ENCODE results near the gene GET4. TPM values are rescaled to one million over a fixed set of nuclear protein-coding genes. Genes with fewer than 3 reads are reported as not detected.

The GET4 gene
- total and polyA plus RNA-seq, 4 donors: 19.5 to 34.7 (median 27.3) TPM

DNA sequence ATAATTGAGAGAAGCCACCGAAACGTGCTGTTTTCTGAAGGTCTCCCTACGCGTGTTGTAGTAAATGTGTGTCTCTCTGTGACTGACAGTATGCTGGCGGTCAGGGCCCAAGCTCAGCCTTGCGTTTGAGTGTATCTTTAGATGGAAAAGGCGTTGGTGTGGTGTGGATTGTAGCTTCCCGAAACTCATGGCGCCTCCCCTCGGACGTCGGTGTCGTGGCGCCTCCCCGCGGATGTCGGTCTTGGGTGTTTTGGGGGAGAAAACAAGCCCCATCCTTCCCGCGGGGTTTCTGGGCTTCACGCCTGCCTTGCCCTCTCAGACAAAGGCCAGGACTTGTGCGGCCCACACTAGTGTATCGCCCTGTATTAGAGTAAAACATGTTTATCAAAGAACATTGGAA is 31.3 kb upstream of the GET4 start:
- WGBS: 96% methylated on average over 22 of the region's 22 CpGs
- H3K27ac ChIP-seq (ENCODE audit: low read depth in 1 of 2, low read length in 2 of 2): no peak overlapping the region
- no peak for DNase-seq (ENCODE audit: low spot score)
- H3K36me3 ChIP-seq (ENCODE audit: control insufficient read depth in 4 of 4, insufficient read depth in 3 of 4, low read depth in 1 of 4, low read length in 3 of 4): peaks cover 10 to 51% (median 30%) of the 10 kb centered on the region in 4 donors
- no peaks in the 10 kb centered on the region for H3K9me3 ChIP-seq (ENCODE audit: control insufficient read depth in 4 of 4, low read length in 3 of 4)
- no peaks in the 10 kb centered on the region for H3K27me3 ChIP-seq (ENCODE audit: control insufficient read depth in 4 of 4, insufficient read depth in 4 of 4, low read length in 3 of 4)
- no peaks in the 10 kb centered on the region for H3K4me1 ChIP-seq (ENCODE audit: control insufficient read depth in 4 of 4, insufficient read depth in 4 of 4, low read length in 3 of 4)
- no peak overlapping the region for H3K4me3 ChIP-seq (ENCODE audit: low read depth in 1 of 3, low read length in 3 of 3)
- TF ChIP-seq, protein P1, sequence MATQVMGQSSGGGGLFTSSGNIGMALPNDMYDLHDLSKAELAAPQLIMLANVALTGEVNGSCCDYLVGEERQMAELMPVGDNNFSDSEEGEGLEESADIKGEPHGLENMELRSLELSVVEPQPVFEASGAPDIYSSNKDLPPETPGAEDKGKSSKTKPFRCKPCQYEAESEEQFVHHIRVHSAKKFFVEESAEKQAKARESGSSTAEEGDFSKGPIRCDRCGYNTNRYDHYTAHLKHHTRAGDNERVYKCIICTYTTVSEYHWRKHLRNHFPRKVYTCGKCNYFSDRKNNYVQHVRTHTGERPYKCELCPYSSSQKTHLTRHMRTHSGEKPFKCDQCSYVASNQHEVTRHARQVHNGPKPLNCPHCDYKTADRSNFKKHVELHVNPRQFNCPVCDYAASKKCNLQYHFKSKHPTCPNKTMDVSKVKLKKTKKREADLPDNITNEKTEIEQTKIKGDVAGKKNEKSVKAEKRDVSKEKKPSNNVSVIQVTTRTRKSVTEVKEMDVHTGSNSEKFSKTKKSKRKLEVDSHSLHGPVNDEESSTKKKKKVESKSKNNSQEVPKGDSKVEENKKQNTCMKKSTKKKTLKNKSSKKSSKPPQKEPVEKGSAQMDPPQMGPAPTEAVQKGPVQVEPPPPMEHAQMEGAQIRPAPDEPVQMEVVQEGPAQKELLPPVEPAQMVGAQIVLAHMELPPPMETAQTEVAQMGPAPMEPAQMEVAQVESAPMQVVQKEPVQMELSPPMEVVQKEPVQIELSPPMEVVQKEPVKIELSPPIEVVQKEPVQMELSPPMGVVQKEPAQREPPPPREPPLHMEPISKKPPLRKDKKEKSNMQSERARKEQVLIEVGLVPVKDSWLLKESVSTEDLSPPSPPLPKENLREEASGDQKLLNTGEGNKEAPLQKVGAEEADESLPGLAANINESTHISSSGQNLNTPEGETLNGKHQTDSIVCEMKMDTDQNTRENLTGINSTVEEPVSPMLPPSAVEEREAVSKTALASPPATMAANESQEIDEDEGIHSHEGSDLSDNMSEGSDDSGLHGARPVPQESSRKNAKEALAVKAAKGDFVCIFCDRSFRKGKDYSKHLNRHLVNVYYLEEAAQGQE (IDR thresholded peaks at IDR 0.05): no peak
- no peak for TF ChIP-seq HNF4A (conservative IDR thresholded peaks at IDR 0.05)
- TF ChIP-seq RXRA (IDR thresholded peaks at IDR 0.05): no peak
- TF ChIP-seq FOXA1 (IDR thresholded peaks at IDR 0.05): no peak
- no peak for TF ChIP-seq ZBTB33 (IDR thresholded peaks at IDR 0.05)
- no peak for TF ChIP-seq SP1 (IDR thresholded peaks at IDR 0.05)
- no peak overlapping the region for H3K9ac ChIP-seq (ENCODE audit: low read depth in 1 of 2, low read length in 2 of 2)

DNA sequence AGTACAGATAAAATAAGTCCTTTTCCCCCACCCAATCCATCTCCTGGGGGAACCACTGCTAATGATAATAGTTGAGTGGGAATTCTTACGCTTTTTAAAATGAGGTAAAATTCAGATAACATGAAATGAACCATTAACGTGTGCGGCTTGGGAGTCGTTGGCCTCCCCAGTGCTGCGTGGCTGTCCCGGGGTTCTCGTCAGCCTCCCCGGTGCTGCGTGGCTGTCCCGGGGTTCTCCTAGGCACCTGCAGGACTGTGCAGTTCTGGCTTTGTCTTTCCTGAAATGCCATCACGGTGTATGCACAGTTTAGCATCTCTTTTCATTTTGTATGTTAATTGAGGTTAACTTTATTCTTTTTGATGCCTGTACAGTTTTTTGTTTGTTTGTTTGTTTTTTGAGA is 30.6 kb upstream of the GET4 start:
- 96% methylated on average over 11 of the region's 11 CpGs for WGBS

More for the DNA sequence above, 30.6 kb upstream of the GET4 start:
- TF ChIP-seq NR2F2 (IDR thresholded peaks at IDR 0.05): no peak
- no peak for TF ChIP-seq TAF1 (conservative IDR thresholded peaks at IDR 0.05)
- TF ChIP-seq CTCF (IDR thresholded peaks at IDR 0.05; ENCODE audit: low read depth, low read length, missing input control): no peak
- TF ChIP-seq ZBTB33 (IDR thresholded peaks at IDR 0.05): no peak
- TF ChIP-seq FOXA1 (IDR thresholded peaks at IDR 0.05): no peak
- no peak for TF ChIP-seq YY1 (IDR thresholded peaks at IDR 0.05)
- no peak for TF ChIP-seq FOXA2 (IDR thresholded peaks at IDR 0.05)
- no peak for TF ChIP-seq RXRA (IDR thresholded peaks at IDR 0.05)
- TF ChIP-seq SP1 (IDR thresholded peaks at IDR 0.05): no peak
- TF ChIP-seq, protein P1 (IDR thresholded peaks at IDR 0.05): no peak
- no peak for TF ChIP-seq HNF4G (IDR thresholded peaks at IDR 0.05)
- Histone ChIP-seq H3K27ac (ENCODE audit: low read depth in 1 of 2, low read length in 2 of 2) (no peak overlapping the region), H3K9ac (ENCODE audit: low read depth in 1 of 2, low read length in 2 of 2) (no peak overlapping the region), H3K36me3 (ENCODE audit: control insufficient read depth in 4 of 4, insufficient read depth in 3 of 4, low read depth in 1 of 4, low read length in 3 of 4) (peaks cover 8 to 48% (median 30%) of the 10 kb centered on the region in 4 donors), H3K9me3 (ENCODE audit: control insufficient read depth in 4 of 4, low read length in 3 of 4) (no peaks in the 10 kb centered on the region), H3K4me3 (ENCODE audit: low read depth in 1 of 3, low read length in 3 of 3) (no peak overlapping the region), H3K27me3 (ENCODE audit: control insufficient read depth in 4 of 4, insufficient read depth in 4 of 4, low read length in 3 of 4) (no peaks in the 10 kb centered on the region), H3K4me1 (ENCODE audit: control insufficient read depth in 4 of 4, insufficient read depth in 4 of 4, low read length in 3 of 4) (no peaks in the 10 kb centered on the region)
- DNase-seq (ENCODE audit: low spot score): no peak
